Activated CD8-positive, alpha-beta memory T cell treated with anti-CD3 and anti-CD28 coated beads, Interleukin-2, amount 50 U/mL, for 24 hours (primary cell): Measurements from ENCODE around the gene SPTSSB.

Experiments
- DNase-seq: peaks from one replicate; pipeline ENCODE4 v3.0.0-alpha.2; 2020; ENCODE audit errors: extremely low read depth

SPTSSB gene

DNA sequence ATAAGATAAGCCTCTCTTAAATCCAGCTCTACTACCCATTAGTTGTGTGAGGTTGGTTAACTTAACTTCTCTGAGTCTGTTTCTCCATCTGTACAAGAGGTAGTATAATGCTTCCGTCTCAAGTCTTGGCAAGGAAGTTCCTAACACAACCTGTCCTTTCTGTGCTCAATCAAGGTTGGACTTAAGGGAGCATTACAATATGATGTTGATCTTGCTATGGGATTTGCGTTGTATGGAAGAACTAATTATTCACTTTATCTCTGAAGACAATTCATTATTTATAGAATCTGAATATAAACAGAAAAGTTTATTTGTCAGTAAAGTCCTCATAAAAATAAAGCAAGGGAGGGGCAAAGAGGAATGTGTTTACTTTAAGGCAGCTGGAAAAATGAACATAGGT is 18.9 kb upstream of the SPTSSB start:
- DNase-seq = no peak

DNA sequence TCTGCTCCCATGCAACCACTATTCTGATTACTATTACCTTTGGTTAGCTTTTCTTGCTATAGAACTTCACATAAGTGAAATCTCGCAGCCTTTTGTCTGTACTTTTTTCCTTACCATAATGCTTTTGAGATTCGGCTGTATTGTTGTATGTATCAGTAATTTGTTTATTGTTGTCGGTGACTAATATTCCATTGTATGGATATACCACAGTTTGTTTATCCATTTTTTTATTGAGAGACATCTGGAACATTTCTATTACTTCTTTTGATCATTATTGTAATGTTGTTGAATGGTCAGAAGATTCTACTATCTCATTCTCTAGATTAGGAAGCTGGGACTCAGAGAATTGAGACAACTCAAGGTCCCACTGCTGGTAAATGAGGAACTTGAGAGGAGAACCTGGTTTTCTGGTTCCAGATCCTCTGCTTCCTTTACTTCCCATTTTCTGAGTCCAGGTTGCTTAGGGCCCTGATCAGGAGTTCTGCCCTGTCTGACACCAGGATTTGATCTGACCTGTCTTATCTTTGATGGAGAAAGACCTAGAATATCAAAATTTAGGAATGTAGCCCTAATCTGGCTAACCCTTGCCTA is 18.2 kb upstream of the SPTSSB start:
- no peak for DNase-seq

DNA sequence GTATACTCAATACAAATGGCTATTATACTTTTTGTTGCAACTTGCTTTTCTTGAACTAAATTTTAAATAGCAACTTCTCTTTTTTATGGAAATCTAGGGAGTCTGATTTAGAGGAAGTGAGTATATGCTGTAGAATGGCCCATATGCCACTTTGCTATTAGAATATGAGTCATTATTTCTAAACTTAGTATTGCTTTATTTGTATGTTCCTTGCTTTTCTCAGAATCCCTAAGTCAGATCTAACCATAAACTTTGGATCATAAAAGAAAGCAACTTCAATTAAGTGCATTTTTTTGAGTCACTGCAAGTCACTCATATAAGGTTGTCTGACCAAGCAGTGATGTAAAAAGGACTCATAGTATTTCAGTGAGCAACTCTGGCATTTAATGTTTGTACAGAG is 17.5 kb upstream of the SPTSSB start:
- no peak for DNase-seq

DNA sequence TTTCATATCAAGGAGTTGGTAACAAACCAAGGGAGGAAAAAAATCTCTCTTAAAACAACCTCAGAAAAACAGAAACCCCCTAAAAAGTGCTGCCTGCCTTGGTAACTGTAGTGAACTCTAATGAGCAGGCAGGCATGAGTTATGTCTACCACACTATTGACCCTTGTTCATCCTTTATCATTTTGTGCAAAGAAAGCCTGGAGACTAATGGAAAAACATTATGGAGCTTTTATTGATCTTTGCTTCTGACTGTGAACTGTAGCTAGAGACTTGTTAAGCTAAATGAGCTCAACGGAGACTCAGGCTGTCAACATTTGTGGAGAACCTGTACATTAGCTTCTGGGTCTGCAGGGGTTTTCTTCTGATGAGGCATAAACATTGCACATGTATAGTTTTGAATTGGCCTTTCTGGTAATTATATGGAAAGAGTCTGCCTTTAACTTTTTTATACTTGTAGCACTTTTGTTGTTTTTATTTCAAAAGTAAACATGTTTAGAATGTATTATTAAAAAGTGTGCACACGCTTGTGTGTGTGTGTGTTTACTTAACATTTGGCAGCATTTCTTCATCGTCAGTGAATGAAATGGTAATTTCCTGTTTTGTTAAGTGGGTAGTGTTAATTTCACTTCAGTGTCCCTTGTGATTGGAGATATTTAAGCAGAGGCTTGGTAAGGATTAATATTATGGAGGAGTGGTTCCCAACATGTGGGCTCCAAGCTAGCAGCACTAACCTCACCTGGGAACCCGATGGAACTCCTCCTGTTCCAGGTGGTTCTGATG is 15.9 kb upstream of the SPTSSB start:
- DNase-seq = no peak

DNA sequence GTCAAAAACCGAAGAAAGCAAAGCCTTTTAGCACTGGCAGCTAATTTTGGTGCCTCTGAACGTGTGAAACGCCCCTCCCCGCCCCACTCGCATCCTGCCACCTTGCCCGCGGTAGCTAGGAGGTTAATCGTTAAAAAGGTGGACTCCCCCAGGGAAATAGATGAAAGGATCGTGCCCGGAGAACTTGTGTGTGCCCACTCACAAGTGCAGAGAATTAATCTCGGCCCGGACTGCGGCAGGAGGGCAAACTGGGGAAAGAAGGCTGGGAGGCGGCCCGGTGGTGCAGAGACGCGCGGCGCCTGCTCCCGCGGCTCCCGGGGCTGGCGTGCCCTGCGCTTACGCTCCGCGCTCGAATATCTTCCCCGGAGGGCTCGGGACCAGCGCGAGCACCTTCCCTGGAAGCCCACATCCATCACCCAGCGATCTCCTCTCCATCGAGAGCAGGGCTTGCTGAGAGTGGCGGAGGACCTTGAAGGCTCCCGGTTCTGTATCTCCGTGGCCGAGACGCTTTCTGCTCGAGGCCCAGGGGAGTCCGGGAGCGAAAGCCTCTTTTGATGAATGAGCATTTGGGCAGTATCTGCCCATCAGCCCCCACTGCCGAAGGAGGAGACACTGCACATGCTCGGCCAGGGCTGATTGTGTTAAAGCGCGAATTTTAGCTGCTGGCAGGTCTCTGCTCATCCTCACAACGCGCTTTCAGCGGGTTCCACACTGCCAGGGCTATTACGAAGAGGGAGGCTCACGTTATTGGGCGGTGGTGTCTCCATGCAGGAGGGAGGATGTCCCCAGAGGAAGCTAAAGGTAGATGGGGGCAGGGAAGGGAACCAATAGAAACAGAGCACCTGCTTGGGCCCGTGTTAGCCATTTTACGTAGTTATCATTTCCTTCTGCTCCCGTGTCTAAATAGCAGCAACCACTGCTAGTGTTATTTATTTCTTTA is 1.3 kb upstream of the SPTSSB start:
- DNase-seq = no peak

DNA sequence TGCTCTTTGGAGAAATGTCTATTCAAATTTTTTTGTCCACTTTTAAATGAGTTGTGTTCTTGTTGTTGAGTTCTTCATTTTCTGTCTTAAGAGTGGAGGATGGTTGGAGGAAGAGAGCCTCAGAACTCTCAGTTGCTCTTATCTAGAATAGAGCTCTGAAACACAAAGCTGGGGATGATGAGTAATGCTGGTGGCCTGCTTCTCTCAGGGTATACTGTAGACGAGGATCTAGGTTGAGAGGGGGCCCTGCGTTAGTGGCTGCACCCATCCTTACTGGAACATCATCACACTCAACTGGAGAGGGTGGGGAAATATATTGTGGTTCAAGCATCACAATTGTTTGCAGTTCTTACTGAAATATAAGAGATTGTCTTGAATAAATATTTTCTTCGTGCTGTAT is 1.8 kb downstream of the SPTSSB start:
- DNase-seq = no peak

DNA sequence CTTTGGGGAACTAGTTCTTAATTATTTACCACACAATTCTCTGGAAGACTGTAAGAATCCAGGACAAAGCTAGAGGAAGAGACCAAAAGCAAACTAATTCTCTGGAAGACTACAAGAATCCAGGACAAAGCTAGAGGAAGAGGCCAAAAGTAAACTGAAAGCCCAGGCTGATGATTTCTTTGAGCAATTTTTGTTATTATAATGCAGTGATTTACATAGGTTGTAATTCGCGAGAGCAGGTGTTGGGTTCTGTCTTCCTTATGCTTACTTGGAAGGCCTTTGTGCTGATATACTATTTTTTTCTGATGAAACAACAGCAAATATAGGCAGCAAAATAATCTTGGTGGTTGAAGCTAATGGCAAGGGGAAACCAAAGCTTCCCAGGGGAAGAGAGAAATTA is 5.2 kb downstream of the SPTSSB start:
- no peak for DNase-seq

DNA sequence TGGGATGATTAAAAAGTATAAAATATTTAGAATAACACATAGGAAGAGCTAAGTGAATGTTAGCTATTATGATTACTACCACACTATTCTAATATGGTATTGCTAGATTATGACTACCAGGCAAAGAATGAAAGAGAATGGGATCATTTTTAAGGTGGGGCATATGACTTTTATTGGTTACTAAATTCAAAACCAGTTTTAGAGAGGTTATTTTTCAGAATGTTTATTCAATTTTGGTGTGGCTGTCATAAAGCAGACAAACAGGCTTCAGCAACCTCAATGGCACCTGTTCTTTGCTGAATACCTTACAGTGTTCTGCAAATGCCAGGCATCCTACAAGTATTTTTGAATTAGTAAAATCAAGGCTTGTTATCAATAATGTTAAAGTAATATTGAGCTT is 12.8 kb downstream of the SPTSSB start:
- no peak for DNase-seq

DNA sequence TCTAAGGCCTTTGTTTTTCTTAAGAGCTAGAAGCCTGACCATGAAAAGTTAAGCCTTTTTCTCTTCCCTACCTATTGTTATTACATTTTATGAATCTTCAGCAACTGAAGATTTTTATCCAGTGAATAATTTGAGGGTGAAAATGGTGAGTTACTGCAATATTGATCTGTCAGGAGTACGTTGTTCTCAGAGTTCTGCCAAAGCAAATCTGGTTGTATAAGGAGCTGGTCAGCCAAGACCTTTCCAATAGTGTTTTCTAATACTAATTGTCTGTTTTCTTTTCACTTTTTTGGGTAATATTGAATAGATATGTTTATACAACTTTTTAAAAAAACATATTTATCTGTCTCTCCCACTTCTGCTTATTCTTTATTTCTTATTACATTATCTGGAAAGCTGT is 15.0 kb downstream of the SPTSSB start:
- DNase-seq = no peak

DNA sequence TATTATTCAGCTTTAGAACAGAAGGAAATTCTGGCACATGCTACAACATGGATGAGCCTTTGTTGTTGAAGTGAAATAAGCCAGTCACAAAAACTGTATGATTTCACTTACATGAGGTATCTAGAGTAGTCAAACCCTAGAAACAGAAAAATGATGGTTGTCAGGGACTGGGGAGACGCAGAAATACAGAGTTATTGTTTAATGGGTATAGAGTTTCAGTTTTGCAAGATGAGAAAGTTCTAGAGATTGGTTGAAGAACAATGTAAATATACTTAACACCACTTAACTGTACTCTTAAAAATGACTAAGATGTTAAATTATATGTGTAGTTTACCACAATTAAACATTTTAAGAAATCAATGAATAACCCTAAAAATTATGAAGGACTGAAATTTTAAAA is 15.8 kb downstream of the SPTSSB start:
- no peak for DNase-seq

DNA sequence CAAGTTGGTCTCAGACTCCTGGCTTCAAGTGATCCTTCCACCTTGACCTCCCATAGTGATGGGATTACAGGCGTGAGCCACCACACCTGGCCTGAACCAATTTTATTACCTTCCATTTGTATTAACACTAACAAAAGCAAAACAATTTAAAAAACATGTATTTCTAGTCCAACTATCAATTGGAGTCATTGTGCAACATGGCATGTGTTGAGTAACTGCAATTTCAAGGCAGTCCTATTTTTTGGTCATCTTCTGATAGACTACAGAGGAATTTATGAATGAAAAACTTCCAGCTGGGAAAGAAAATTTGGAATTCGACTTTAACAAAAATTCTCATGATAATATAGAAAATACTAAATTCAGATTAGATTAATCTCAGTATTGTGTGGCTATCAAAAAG is 16.8 kb downstream of the SPTSSB start:
- no peak for DNase-seq

DNA sequence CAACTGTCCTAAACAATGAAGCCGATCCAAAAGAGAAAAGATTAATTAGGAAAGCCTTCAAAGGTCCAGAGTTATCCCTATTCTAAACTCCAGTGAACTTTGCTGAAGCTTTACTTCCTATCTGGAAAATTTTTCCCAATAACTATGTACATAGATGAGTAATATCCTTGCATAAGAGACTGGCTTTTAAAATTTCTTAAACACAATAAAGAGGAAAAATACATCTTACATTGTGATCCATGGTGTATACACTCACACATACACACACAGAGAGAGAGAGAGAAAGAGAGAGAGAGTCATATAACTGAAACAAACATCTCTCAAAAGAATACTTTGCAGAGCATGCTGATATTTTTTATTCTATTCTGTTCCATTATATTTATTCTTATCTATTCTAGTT is 20.0 kb downstream of the SPTSSB start:
- DNase-seq = no peak

DNA sequence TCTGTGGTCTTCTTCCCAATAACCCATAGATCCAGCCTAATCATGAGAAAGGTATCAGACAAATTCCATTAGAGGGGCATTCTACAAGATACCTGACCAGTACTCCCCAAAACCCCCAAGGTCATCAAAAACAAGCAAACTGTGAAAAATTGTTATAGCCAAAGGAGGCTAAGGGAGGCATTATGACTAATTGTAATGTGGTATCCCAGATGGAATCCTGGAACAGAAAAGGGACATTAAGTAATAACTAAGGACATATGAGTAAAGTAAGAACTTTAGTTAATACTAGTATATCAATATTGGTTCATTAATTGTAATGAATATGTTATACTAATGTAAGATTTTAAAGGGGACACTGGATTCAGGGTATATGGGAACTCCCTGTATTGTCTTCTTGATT is 20.4 kb downstream of the SPTSSB start:
- no peak for DNase-seq

DNA sequence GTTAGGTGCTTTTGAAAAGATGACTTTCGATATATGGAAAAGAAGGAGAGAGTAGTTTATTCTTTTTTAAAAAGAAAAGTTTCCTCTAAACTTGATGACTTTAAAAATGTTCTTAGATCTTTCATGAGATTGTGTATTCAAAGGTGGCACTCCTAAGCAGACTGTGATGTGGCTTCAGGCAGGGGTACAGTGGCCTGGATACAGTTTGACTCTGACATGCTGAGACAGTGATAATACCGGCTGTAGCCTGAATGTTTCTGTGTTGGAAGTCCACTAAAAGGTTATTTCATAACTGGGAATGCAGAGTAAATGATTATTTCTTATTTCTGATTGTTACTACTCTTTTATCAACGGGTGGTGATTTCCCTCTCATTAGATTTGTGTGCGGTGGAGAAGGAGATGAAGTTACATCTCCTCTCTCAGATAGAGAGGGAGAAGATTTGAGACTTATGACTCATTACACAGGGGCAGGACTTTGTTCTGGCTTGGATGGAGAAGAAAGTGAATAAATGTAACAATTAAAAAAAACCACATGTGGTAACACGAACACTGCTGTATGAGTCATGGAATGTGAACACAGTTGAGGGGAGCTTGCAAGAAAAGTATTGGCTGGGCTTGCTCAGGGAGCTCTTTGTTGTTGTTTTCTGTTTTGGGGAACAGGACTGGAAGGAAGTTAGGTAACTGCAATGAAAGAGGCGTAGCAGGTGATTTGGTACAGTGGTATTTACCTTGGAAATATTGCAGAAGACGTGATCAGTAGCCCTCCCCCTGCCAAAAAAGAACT is 21.6 kb downstream of the SPTSSB start:
- DNase-seq = no peak

DNA sequence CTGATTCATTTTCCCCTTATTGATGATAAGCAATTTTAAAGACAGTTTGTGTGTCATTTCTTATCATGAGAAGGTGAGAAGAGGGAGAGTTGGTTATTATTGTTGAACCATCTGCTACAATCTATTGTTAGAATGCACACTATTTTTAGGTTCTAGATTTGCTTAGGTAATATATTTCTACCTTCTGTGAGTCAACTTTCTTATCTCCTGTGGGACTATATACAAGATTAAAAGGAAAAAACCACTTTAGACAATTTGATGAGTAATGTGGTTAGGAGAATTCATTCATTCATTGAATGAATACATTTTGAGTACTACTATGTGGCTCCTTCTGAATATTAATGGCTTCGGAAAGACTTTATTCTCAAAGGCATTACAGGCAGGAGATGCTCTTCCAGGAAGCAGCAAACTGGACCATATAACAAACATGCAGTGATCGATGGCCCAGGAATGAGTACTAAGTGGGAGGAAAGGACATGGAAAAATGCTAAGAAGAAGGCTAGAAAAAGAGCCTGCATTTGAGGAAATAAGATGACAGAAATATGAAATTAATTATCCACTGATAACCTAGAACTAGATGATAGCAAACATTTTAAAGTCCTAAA is 22.4 kb downstream of the SPTSSB start:
- no peak for DNase-seq

DNA sequence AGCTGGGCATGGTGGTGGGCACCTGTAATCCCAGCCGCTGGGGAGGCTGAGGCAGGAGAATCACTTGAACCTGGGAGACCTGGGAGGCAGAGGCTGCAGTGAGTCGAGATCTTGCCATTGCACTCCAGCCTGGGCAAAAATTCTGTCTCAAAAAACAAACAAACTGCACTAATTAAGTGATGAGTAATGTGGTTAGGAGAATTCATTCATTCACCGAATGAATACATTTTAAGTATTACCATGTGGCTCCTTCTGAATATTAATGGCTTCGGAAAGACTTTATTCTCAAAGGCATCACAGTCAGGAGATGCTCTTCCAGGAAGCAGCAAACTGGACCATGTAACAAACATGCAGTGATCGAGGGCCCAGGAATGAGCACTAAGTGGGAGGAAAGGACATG is 23.6 kb downstream of the SPTSSB start:
- DNase-seq = no peak

DNA sequence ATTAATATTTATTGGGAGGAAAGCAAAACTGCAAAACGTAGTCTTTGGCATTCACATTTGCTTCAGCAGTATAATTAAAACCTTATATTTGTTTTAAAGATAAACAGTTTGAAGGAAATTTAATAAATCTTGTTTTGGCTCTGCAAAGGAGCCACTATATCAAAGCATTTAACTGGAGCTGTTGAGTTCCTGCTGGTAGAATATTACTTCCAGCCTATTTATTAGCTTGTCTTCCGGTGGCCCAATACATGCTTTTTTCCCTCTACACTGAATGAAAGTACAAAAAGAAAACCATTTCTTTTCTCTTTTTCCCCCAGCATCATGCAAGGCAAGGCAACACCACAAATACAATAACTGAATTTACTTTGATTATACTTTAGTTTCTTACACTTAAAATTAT is 26.3 kb downstream of the SPTSSB start:
- DNase-seq = no peak

DNA sequence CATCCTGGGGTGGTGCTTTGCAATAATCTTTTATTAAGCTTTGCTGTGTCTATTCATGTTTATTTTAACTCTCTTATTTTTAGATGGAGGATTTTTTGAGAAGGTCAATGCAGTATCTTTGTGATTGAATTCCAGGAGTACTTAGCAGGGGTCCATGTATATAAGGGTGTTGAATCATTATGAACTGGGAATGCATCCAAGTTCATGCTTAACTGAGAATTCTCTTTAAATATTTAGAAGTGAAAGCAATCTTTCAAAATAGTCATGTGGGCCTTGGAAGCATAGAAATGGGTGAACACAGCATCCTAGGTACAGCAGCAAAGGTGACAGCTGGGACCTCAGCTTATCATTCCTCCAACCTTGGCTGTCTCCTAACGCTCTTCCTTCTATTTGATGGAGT is 27.3 kb downstream of the SPTSSB start:
- DNase-seq = no peak

DNA sequence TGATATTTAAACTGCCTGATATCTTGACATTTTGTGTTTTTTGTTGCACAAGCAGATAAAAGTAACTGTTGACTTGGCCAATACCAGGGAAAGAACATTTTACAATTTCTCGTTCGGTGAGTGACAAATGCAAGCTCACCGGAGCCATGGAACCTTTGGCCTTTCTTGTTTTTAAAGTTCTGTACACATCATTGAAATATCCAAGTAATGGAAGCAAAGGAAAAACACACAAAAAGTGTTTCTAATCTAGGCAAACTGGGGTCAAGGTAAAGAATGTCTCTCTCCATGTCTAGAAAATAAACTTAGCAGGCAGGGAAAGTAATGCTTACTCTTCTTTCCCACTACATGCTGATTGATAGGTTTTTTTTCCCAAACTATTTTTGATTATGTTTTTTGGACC is 27.8 kb downstream of the SPTSSB start:
- no peak for DNase-seq

DNA sequence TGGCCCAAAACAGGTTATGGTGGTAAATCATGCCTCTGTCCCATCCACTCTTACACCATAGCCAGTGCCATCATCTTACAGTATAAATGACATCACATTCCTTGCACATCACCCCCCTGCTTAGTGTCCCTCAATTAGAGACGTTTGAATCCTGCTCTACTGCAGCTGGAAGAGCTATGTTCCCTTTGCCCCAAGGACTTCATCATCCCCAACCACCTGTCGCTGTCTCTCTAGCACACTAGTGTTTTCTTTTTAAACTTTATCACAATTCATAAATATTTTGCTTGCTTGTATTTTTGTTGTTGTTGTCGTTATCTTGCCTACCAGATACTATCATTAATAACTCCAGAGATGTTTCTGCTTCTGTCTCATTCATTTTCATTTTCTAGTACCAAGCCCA is 28.7 kb downstream of the SPTSSB start:
- no peak for DNase-seq
